Panc1 (cell line): Measurements from ENCODE around the gene FNBP1L.

ENCODE experiments used
- POLR2AphosphoS5 ChIP-seq: IDR thresholded peaks from 2 replicates; pipeline ENCODE4 v1.6.1; 2012; ENCODE audit warnings: mild to moderate bottlenecking, low read depth, low read length, moderate library complexity
- SIN3A ChIP-seq: IDR thresholded peaks from 2 replicates; pipeline ENCODE4 v1.6.1; 2012; ENCODE audit warnings: low read depth, mild to moderate bottlenecking, low read length, moderate library complexity, borderline replicate concordance; ENCODE audit not compliant: insufficient read depth
- TF ChIP-seq, protein P1 (sequence below): fragments of 450-650 bp; IDR thresholded peaks from 2 replicates; pipeline ENCODE4 v1.5.1; 2017; ENCODE audit warnings: mild to moderate bottlenecking
- TF ChIP-seq, protein P2 (sequence below), 2 experiments: IDR thresholded peaks; 2 replicates each; pipeline ENCODE4 v1.6.1; 2011 to 2012; ENCODE audit warnings: low read depth in 2 of 2, control low read depth in 1 of 2, low read length in 1 of 2, mild to moderate bottlenecking in 1 of 2, moderate library complexity in 1 of 2; ENCODE audit not compliant: insufficient read depth in 1 of 2

GRCh38 chr1:93501399-93501798 lies 53.5 kb downstream of the FNBP1L start:
- TF ChIP-seq SIN3A (no peak), POLR2AphosphoS5 (no peak)
- TF ChIP-seq, protein P1, sequence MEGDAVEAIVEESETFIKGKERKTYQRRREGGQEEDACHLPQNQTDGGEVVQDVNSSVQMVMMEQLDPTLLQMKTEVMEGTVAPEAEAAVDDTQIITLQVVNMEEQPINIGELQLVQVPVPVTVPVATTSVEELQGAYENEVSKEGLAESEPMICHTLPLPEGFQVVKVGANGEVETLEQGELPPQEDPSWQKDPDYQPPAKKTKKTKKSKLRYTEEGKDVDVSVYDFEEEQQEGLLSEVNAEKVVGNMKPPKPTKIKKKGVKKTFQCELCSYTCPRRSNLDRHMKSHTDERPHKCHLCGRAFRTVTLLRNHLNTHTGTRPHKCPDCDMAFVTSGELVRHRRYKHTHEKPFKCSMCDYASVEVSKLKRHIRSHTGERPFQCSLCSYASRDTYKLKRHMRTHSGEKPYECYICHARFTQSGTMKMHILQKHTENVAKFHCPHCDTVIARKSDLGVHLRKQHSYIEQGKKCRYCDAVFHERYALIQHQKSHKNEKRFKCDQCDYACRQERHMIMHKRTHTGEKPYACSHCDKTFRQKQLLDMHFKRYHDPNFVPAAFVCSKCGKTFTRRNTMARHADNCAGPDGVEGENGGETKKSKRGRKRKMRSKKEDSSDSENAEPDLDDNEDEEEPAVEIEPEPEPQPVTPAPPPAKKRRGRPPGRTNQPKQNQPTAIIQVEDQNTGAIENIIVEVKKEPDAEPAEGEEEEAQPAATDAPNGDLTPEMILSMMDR = no peak
- TF ChIP-seq, protein P2, sequence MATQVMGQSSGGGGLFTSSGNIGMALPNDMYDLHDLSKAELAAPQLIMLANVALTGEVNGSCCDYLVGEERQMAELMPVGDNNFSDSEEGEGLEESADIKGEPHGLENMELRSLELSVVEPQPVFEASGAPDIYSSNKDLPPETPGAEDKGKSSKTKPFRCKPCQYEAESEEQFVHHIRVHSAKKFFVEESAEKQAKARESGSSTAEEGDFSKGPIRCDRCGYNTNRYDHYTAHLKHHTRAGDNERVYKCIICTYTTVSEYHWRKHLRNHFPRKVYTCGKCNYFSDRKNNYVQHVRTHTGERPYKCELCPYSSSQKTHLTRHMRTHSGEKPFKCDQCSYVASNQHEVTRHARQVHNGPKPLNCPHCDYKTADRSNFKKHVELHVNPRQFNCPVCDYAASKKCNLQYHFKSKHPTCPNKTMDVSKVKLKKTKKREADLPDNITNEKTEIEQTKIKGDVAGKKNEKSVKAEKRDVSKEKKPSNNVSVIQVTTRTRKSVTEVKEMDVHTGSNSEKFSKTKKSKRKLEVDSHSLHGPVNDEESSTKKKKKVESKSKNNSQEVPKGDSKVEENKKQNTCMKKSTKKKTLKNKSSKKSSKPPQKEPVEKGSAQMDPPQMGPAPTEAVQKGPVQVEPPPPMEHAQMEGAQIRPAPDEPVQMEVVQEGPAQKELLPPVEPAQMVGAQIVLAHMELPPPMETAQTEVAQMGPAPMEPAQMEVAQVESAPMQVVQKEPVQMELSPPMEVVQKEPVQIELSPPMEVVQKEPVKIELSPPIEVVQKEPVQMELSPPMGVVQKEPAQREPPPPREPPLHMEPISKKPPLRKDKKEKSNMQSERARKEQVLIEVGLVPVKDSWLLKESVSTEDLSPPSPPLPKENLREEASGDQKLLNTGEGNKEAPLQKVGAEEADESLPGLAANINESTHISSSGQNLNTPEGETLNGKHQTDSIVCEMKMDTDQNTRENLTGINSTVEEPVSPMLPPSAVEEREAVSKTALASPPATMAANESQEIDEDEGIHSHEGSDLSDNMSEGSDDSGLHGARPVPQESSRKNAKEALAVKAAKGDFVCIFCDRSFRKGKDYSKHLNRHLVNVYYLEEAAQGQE (IDR thresholded peaks at IDR 0.05; ENCODE audit: insufficient read depth in 1 of 2, low read depth in 2 of 2, low read length in 1 of 2) = no peak
